CD14-positive monocyte (primary cell): ENCODE results near the gene TOGARAM2. TPM values are rescaled to one million over a fixed set of nuclear protein-coding genes. Genes with fewer than 3 reads are reported as not detected.

Experiments
- DNase-seq, 3 donors: peaks; one replicate each; pipeline ENCODE4 v3.0.0-alpha.2; 2011 to 2022
- H2AFZ ChIP-seq: 2 replicates; pipeline ENCODE4 v1.6.0; 2012; ENCODE audit warnings: mild to moderate bottlenecking, low read depth, low read length, inconsistent platforms; ENCODE audit not compliant: insufficient read depth, poor library complexity, severe bottlenecking
- H3K27ac ChIP-seq, 2 donors: 1 replicate in 1 of 2; 2 replicates in 1 of 2; pipeline ENCODE4 v1.5.1; 2012 to 2013; ENCODE audit warnings: low read length in 2 of 2, control low read depth in 1 of 2, inconsistent platforms in 1 of 2, low read depth in 1 of 2, mild to moderate bottlenecking in 1 of 2
- H3K27me3 ChIP-seq, 2 donors: one replicate each; pipeline versions ENCODE4 v1.6.0 to v1.6.1; 2011 to 2013; ENCODE audit warnings: low read length in 2 of 2; ENCODE audit not compliant: control insufficient read depth in 2 of 2, insufficient read depth in 2 of 2
- H3K36me3 ChIP-seq, 2 donors: replicated peaks in 1 of 2; 1 replicate in 1 of 2; 2 replicates in 1 of 2; pipeline versions ENCODE4 v1.5.1 to v1.6.1; 2012 to 2013; ENCODE audit warnings: low read length in 2 of 2, control low read depth in 1 of 2, inconsistent platforms in 1 of 2, mild to moderate bottlenecking in 1 of 2; ENCODE audit not compliant: insufficient read depth in 2 of 2, control insufficient read depth in 1 of 2
- H3K4me1 ChIP-seq, 2 donors: 1 replicate in 1 of 2; 2 replicates in 1 of 2; pipeline versions ENCODE4 v1.5.1 to v1.6.1; 2012 to 2013; ENCODE audit warnings: low read length in 2 of 2, control low read depth in 1 of 2, inconsistent platforms in 1 of 2, mild to moderate bottlenecking in 1 of 2, moderate library complexity in 1 of 2; ENCODE audit not compliant: insufficient read depth in 2 of 2, control insufficient read depth in 1 of 2
- H3K4me2 ChIP-seq: replicated peaks from 2 replicates; pipeline ENCODE3; 2012; ENCODE audit warnings: low read length, moderate library complexity, mild to moderate bottlenecking; ENCODE audit not compliant: poor library complexity, severe bottlenecking; ENCODE audit errors: extremely low read depth
- H3K4me3 ChIP-seq, 3 experiments: fragments of 200-600 bp in 1 of 3; sonication (generic) in 1 of 3; replicated peaks in 1 of 3; 1 replicate in 2 of 3; 2 replicates in 1 of 3; pipeline ENCODE4 v1.5.1; 2011 to 2013; ENCODE audit warnings: low read length in 3 of 3, mild to moderate bottlenecking in 3 of 3, control low read depth in 2 of 3, low read depth in 2 of 3, inconsistent platforms in 1 of 3, moderate library complexity in 1 of 3
- H3K79me2 ChIP-seq: 2 replicates; pipeline ENCODE4 v1.6.0; 2012; ENCODE audit warnings: mild to moderate bottlenecking, control low read depth, inconsistent platforms, low read length, moderate library complexity; ENCODE audit not compliant: insufficient read depth
- H3K9ac ChIP-seq: 2 replicates; pipeline ENCODE4 v1.6.0; 2017; ENCODE audit warnings: low read length, mild to moderate bottlenecking; ENCODE audit not compliant: insufficient read depth, poor library complexity, severe bottlenecking
- H3K9me3 ChIP-seq, 2 donors: replicated peaks in 1 of 2; 1 replicate in 1 of 2; 2 replicates in 1 of 2; pipeline versions ENCODE4 v1.5.1 to v1.6.1; 2012 to 2013; ENCODE audit warnings: low read length in 2 of 2, control low read depth in 1 of 2; ENCODE audit not compliant: control insufficient read depth in 1 of 2, insufficient read depth in 1 of 2
- H4K20me1 ChIP-seq: 2 replicates; pipeline ENCODE4 v1.6.0; 2012; ENCODE audit warnings: mild to moderate bottlenecking, low read length, control low read depth, moderate library complexity; ENCODE audit not compliant: insufficient read depth
- H3K27ac Mint-ChIP-seq, 7 donors: one replicate each; pipeline ENCODE4 v1.8.0; 2020; ENCODE audit warnings: mild to moderate bottlenecking in 7 of 7, mixed read lengths in 7 of 7, moderate library complexity in 6 of 7, inconsistent platforms in 2 of 7
- H3K27me3 Mint-ChIP-seq, 3 donors: one replicate each; pipeline ENCODE4 v1.8.0; 2021 to 2022; ENCODE audit warnings: low read depth in 3 of 3, mild to moderate bottlenecking in 3 of 3, mixed read lengths in 3 of 3, moderate library complexity in 3 of 3, inconsistent platforms in 1 of 3
- H3K36me3 Mint-ChIP-seq, 2 donors: one replicate each; pipeline ENCODE4 v1.8.0; 2020; ENCODE audit warnings: mixed read lengths in 2 of 2, inconsistent platforms in 1 of 2, mild to moderate bottlenecking in 1 of 2
- H3K4me1 Mint-ChIP-seq: one replicate; pipeline ENCODE4 v1.8.0; 2020; ENCODE audit warnings: mild to moderate bottlenecking, mixed read lengths
- H3K4me3 Mint-ChIP-seq, 2 donors: one replicate each; pipeline ENCODE4 v1.8.0; 2020; ENCODE audit warnings: mild to moderate bottlenecking in 2 of 2, mixed read lengths in 2 of 2, moderate library complexity in 1 of 2
- H3K9me3 Mint-ChIP-seq, 7 donors: one replicate each; pipeline ENCODE4 v1.8.0; 2020 to 2022; ENCODE audit warnings: mixed read lengths in 7 of 7, mild to moderate bottlenecking in 6 of 7, moderate library complexity in 6 of 7, inconsistent platforms in 2 of 7
- CTCF ChIP-seq: fragments of 200-600 bp; IDR thresholded peaks from one replicate; pipeline ENCODE4 v1.8.0; 2022; ENCODE audit warnings: antibody characterized with exemption, mild to moderate bottlenecking
- WGBS: methylation state at CpG from one replicate; pipeline ENCODE4 v1.1.5; 2013; ENCODE audit warnings: missing lambda C conversion rate; ENCODE audit not compliant: insufficient coverage; 5-methylcytosine and 5-hydroxymethylcytosine counted together
- intact Hi-C, 2 donors: fragments of 100-400 bp; cut with micrococcal nuclease; formaldehyde crosslinking; loops; one replicate each; pipeline versions ENCODE4 v1.15.0 to v1.15.1; 2023
- polyA plus RNA-seq, 3 donors: library from polyadenylated mRNA; depleted of rRNA in 1 of 3; unstranded in 2 of 3; stranded (reverse) in 1 of 3; fragments of 300-500 nt in 2 of 3; fragments of >200 nt in 1 of 3; fragmentation: Illumina TruSeq in 2 of 3; gene quantifications; 1 replicate in 2 of 3; 2 replicates in 1 of 3; pipeline ENCODE4 v1.2.3, GENCODE V29; 2012 to 2021

TOGARAM2 gene
- polyA plus RNA-seq, 3 donors: 0.23 to 5.5 TPM; not detected in 1

GRCh38 chr2:28952836-28953211 is 28.3 kb upstream of the TOGARAM2 start:
- H3K4me3 Mint-ChIP-seq: peak overlapping the region; percentile 20 to 91
- H3K9ac ChIP-seq: peak overlapping the region; percentile 93
- H3K27ac ChIP-seq: peak overlapping the region; percentile 83 to 100
- H4K20me1 ChIP-seq: no peaks in the 10 kb centered on the region
- H3K9me3 Mint-ChIP-seq: peaks cover 0 to 12% (median 5%) of the 10 kb centered on the region in 7 donors
- no peaks in the 10 kb centered on the region for H3K27me3 Mint-ChIP-seq
- peak overlapping the region; percentile 98 to 99 (median 99) for H3K27ac Mint-ChIP-seq
- peak overlapping the region; percentile 62 for H2AFZ ChIP-seq
- H3K4me2 ChIP-seq: peak overlapping the region; percentile 70
- peak; percentile 46 to 74 (median 59) for DNase-seq
- H3K36me3 Mint-ChIP-seq: peaks cover 15 to 19% of the 10 kb centered on the region in 2 donors
- H3K4me3 ChIP-seq: peak overlapping the region in 1 of 3 experiments; percentile 62
- peaks cover 9 to 15% of the 10 kb centered on the region in 2 donors for H3K36me3 ChIP-seq
- peaks cover 55% of the 10 kb centered on the region for H3K4me1 Mint-ChIP-seq
- peaks cover 40 to 55% of the 10 kb centered on the region in 2 donors for H3K4me1 ChIP-seq
- no peak for TF ChIP-seq CTCF
- 0% methylated on average over 4 of the region's 6 CpGs for WGBS
- intact Hi-C loops: loop anchor here in 1 of 2 donors (10.0 kb wide), 1 partner anchor 162 kb away; the partner anchor contains the start of gene CLIP4
- H3K9me3 ChIP-seq: peaks cover 0 to 3% of the 10 kb centered on the region in 2 donors
- peaks cover 4% of the 10 kb centered on the region for H3K79me2 ChIP-seq
- H3K27me3 ChIP-seq: no peaks in the 10 kb centered on the region

GRCh38 chr2:28955467-28955866 is 25.6 kb upstream of the TOGARAM2 start:
- intact Hi-C loops: loop anchor here in 1 of 2 donors (10.0 kb wide), 1 partner anchor 159 kb away; the partner anchor contains the start of gene CLIP4
- Histone ChIP-seq H3K79me2 (no peaks in the 10 kb centered on the region), H2AFZ (no peak overlapping the region), H3K27ac (no peak overlapping the region), H4K20me1 (no peaks in the 10 kb centered on the region), H3K9ac (no peak overlapping the region), H3K36me3 (no peaks in the 10 kb centered on the region), H3K27me3 (no peaks in the 10 kb centered on the region), H3K4me3 (no peak overlapping the region), H3K9me3 (no peaks in the 10 kb centered on the region), H3K4me2 (no peak overlapping the region), H3K4me1 (peaks cover 38 to 50% of the 10 kb centered on the region in 2 donors)
- Mint-ChIP-seq H3K4me3 (no peak overlapping the region), H3K27me3 (peaks cover 0 to 2% (median 0%) of the 10 kb centered on the region in 3 donors), H3K9me3 (peaks cover 0 to under 1% (median 0%) of the 10 kb centered on the region in 7 donors), H3K4me1 (peaks cover 51% of the 10 kb centered on the region), H3K36me3 (no peaks in the 10 kb centered on the region), H3K27ac (peak overlapping the region in 2 of 7 donors; percentile 2 to 63)
- TF ChIP-seq CTCF: no peak
- 69% methylated on average over 5 of the region's 5 CpGs for WGBS
- no peak for DNase-seq
